Measurements from ENCODE around the gene FBXL5. TPM values are rescaled to one million over a fixed set of nuclear protein-coding genes. Genes with fewer than 3 reads are reported as not detected.

FBXL5 gene
- total and polyA plus RNA-seq, 9 of the 15 experiments (the other 6 are each of a cell fraction or from before 2014, with no cell fraction given): 6.0 to 35.2 (median 22.1) TPM

DNA sequence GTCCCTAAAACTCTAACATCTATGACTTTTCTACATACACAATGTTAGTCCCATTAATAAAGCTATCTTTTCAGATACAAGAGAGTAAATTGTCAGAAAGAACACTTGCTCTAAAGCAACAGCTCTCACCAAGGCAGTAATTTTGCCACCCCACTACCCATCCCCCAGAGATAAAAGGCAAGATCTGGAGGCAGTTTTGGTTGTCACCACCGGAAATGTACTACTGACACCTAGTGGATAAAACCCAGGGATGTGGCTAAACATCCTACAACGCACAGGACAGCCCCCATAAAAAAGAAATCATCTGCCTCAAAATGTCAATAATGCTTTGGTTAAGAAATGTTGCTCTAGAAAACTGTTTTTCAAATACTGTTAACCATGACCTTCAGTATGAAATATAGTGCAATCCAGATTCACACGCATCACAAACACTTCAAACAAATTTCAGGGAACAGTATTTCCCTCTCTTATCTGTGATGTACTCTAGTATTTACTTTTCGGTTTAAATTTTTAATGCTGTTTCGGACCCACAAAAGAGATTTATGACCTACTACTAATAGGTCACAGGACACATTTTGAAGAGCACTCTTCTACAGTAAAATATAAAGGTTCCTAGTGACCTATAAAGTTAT, 5.1 kb downstream of the FBXL5 start (continued):
- TF ChIP-seq CHAMP1 (IDR thresholded peaks at IDR 0.05) (peak; percentile 81), ADNP (tag; IDR thresholded peaks at IDR 0.05) (no peak), KDM4B (IDR thresholded peaks at IDR 0.05; ENCODE audit: borderline replicate concordance in 2 of 2, low read depth in 1 of 2) (no peak), MCM3 (IDR thresholded peaks at IDR 0.05) (no peak), RBM17 (IDR thresholded peaks at IDR 0.05; ENCODE audit: borderline replicate concordance, low read depth, low read length) (no peak), VEZF1 (CRISPR knock-in tag; IDR thresholded peaks at IDR 0.05) (peak; percentile 42; the same call in 1 of the 2 replicates), PRMT5 (CRISPR knock-in tag; IDR thresholded peaks at IDR 0.05) (no peak), TEAD1 (CRISPR knock-in tag; IDR thresholded peaks at IDR 0.05) (0 out of 4 replicates have a peak, but pooled peaks of 1 of the 2 experiments have one; percentile 11), AFF4 (CRISPR knock-in tag; IDR thresholded peaks at IDR 0.05) (no peak), CBX1 (IDR thresholded peaks at IDR 0.05; ENCODE audit: low read depth) (0 out of 2 replicates have a peak, but pooled peaks have one; percentile 27), NR3C1 (CRISPR knock-in tag; IDR thresholded peaks at IDR 0.05) (no peak)
- TF ChIP-seq, protein P1, sequence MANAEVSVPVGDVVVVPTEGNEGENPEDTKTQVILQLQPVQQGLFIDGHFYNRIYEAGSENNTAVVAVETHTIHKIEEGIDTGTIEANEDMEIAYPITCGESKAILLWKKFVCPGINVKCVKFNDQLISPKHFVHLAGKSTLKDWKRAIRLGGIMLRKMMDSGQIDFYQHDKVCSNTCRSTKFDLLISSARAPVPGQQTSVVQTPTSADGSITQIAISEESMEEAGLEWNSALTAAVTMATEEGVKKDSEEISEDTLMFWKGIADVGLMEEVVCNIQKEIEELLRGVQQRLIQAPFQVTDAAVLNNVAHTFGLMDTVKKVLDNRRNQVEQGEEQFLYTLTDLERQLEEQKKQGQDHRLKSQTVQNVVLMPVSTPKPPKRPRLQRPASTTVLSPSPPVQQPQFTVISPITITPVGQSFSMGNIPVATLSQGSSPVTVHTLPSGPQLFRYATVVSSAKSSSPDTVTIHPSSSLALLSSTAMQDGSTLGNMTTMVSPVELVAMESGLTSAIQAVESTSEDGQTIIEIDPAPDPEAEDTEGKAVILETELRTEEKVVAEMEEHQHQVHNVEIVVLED (CRISPR knock-in tag; IDR thresholded peaks at IDR 0.05): no peak
- TF ChIP-seq, protein P2, sequence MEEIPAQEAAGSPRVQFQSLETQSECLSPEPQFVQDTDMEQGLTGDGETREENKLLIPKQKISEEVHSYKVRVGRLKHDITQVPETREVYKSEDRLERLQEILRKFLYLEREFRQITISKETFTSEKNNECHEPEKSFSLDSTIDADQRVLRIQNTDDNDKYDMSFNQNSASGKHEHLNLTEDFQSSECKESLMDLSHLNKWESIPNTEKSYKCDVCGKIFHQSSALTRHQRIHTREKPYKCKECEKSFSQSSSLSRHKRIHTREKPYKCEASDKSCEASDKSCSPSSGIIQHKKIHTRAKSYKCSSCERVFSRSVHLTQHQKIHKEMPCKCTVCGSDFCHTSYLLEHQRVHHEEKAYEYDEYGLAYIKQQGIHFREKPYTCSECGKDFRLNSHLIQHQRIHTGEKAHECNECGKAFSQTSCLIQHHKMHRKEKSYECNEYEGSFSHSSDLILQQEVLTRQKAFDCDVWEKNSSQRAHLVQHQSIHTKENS (CRISPR knock-in tag; IDR thresholded peaks at IDR 0.05): no peak
